Upper lobe of left lung (tissue), 6 donors: ENCODE results near the gene GSG1L. TPM values are rescaled to one million over a fixed set of nuclear protein-coding genes. Genes with fewer than 3 reads are reported as not detected.

Experiments
- ATAC-seq, 2 donors: fragments of 200-7000 bp; cut with Tn5 transposase; one replicate each; pipeline ENCODE4 v1.9.1; 2022; ENCODE audit warnings: mild to moderate bottlenecking in 2 of 2, moderate library complexity in 2 of 2; ENCODE audit not compliant: low FRiP score in 2 of 2
- DNase-seq, 2 donors: peaks; one replicate each; pipeline ENCODE4 v3.0.0-alpha.2; 2019 to 2020
- H3K27ac ChIP-seq, 4 donors: fragments of 200-600 bp; sonication (generic); one replicate each; pipeline ENCODE4 v1.5.1; 2016 to 2019
- H3K27me3 ChIP-seq, 4 donors: fragments of 200-600 bp; sonication (generic); one replicate each; pipeline ENCODE4 v1.5.1; 2017 to 2019
- H3K36me3 ChIP-seq, 4 donors: fragments of 200-600 bp; sonication (generic); one replicate each; pipeline ENCODE4 v1.5.1; 2016 to 2019
- H3K4me1 ChIP-seq, 4 donors: fragments of 200-600 bp; sonication (generic); one replicate each; pipeline ENCODE4 v1.5.1; 2018 to 2019
- H3K4me3 ChIP-seq, 4 donors: fragments of 200-600 bp; sonication (generic); one replicate each; pipeline ENCODE4 v1.5.1; 2017 to 2019; ENCODE audit warnings: mild to moderate bottlenecking in 2 of 4, moderate library complexity in 1 of 4
- H3K9me3 ChIP-seq, 4 donors: fragments of 200-600 bp; sonication (generic); one replicate each; pipeline ENCODE4 v1.5.1; 2018 to 2019
- CTCF ChIP-seq, 6 experiments: fragments of 450-650 bp in 4 of 6; fragments of 200-600 bp in 2 of 6; sonication (generic) in 2 of 6; IDR thresholded peaks; one replicate each; pipeline ENCODE4 v1.5.1; 2016 to 2019; ENCODE audit warnings: antibody characterized with exemption in 6 of 6
- EP300 ChIP-seq, 4 donors: sonication (generic); formaldehyde crosslinking; IDR thresholded peaks; one replicate each; pipeline ENCODE4 v1.5.1; 2017; ENCODE audit warnings: antibody characterized with exemption in 4 of 4, control low read depth in 2 of 4
- POLR2A ChIP-seq, 4 donors: fragments of 450-650 bp; IDR thresholded peaks; one replicate each; pipeline ENCODE4 v1.5.1; 2016 to 2017; ENCODE audit warnings: antibody characterized with exemption in 4 of 4, mild to moderate bottlenecking in 2 of 4
- POLR2AphosphoS5 ChIP-seq, 2 donors: sonication (generic); formaldehyde crosslinking; IDR thresholded peaks; one replicate each; pipeline ENCODE4 v1.5.1; 2017; ENCODE audit warnings: antibody characterized with exemption in 2 of 2
- WGBS, 2 donors: methylation state at CpG; one replicate each; pipeline ENCODE4 v1.1.5; 2017 to 2018; 5-methylcytosine and 5-hydroxymethylcytosine counted together
- total RNA-seq, 6 donors: library from RNA; depleted of rRNA in 4 of 6; stranded (reverse); fragments of >200 nt in 4 of 6; gene quantifications; one replicate each; pipeline versions ENCODE4 v1.1.0 to v1.2.1, GENCODE V29; 2016 to 2021
- donor health status: DM: no; HTN: no; CAD: no; lungs with moderate emphysema.
- donor health status: DM: no; HTN: yes; CAD: no; lungs with severe emphysema.

The GSG1L gene
- total RNA-seq, 6 donors from 2014 or later, result 2.2 TPM; not detected in 5

GRCh38 chr16:28041615-28042014, 21.9 kb downstream of the GSG1L start:
- Histone ChIP-seq H3K4me3 (no peak overlapping the region), H3K4me1 (no peaks in the 10 kb centered on the region), H3K9me3 (no peaks in the 10 kb centered on the region), H3K27ac (no peak overlapping the region), H3K27me3 (no peaks in the 10 kb centered on the region), H3K36me3 (no peaks in the 10 kb centered on the region)
- DNase-seq (no peak), ATAC-seq (no peak)
- TF ChIP-seq POLR2A (IDR thresholded peaks at IDR 0.05), result no peak
- no peak for TF ChIP-seq POLR2AphosphoS5 (IDR thresholded peaks at IDR 0.05)
- no peak for TF ChIP-seq CTCF (IDR thresholded peaks at IDR 0.05)
- TF ChIP-seq EP300 (IDR thresholded peaks at IDR 0.05), result no peak
- WGBS, 2 donors, result 90 to 92% methylated on average over 10 of the region's 10 CpGs

GRCh38 chr16:28040039-28040438, 23.5 kb downstream of the GSG1L start:
- 53 to 61% methylated on average over 8 of the region's 8 CpGs for WGBS, 2 donors
- H3K9me3 ChIP-seq, result no peaks in the 10 kb centered on the region
- no peaks in the 10 kb centered on the region for H3K36me3 ChIP-seq
- DNase-seq (no peak), ATAC-seq (no peak)
- no peaks in the 10 kb centered on the region for H3K27me3 ChIP-seq
- H3K27ac ChIP-seq, result no peak overlapping the region
- H3K4me3 ChIP-seq, result no peak overlapping the region
- H3K4me1 ChIP-seq, result no peaks in the 10 kb centered on the region
- TF ChIP-seq EP300 (IDR thresholded peaks at IDR 0.05), result no peak
- no peak for TF ChIP-seq POLR2A (IDR thresholded peaks at IDR 0.05)
- TF ChIP-seq POLR2AphosphoS5 (IDR thresholded peaks at IDR 0.05), result no peak
- TF ChIP-seq CTCF (IDR thresholded peaks at IDR 0.05), result no peak

GRCh38 chr16:28039493-28039892, 24.0 kb downstream of the GSG1L start:
- no peak overlapping the region for H3K27ac ChIP-seq
- no peaks in the 10 kb centered on the region for H3K27me3 ChIP-seq
- H3K4me1 ChIP-seq, result no peaks in the 10 kb centered on the region
- H3K36me3 ChIP-seq, result no peaks in the 10 kb centered on the region
- no peak overlapping the region for H3K4me3 ChIP-seq
- 94 to 97% methylated on average over 10 of the region's 10 CpGs for WGBS, 2 donors
- DNase-seq (no peak), ATAC-seq (no peak)
- TF ChIP-seq POLR2AphosphoS5 (IDR thresholded peaks at IDR 0.05), result no peak
- no peak for TF ChIP-seq CTCF (IDR thresholded peaks at IDR 0.05)
- TF ChIP-seq EP300 (IDR thresholded peaks at IDR 0.05), result no peak
- H3K9me3 ChIP-seq, result no peaks in the 10 kb centered on the region

- TF ChIP-seq EP300 (IDR thresholded peaks at IDR 0.05) (no peak), POLR2A (IDR thresholded peaks at IDR 0.05) (no peak), POLR2AphosphoS5 (IDR thresholded peaks at IDR 0.05) (no peak), CTCF (IDR thresholded peaks at IDR 0.05) (no peak)
- 79 to 84% methylated on average over 12 of the region's 12 CpGs for WGBS, 2 donors
- Histone ChIP-seq H3K27me3 (no peaks in the 10 kb centered on the region), H3K4me3 (no peak overlapping the region), H3K4me1 (no peaks in the 10 kb centered on the region), H3K9me3 (no peaks in the 10 kb centered on the region), H3K27ac (no peak overlapping the region), H3K36me3 (no peaks in the 10 kb centered on the region)
- DNase-seq (no peak), ATAC-seq (no peak)
Observed at GRCh38 chr16:28038409-28038808, 25.1 kb downstream of the GSG1L start.

GRCh38 chr16:28035866-28036393, 27.6 kb downstream of the GSG1L start:
- TF ChIP-seq POLR2AphosphoS5 (IDR thresholded peaks at IDR 0.05) (no peak), EP300 (IDR thresholded peaks at IDR 0.05) (no peak), CTCF (IDR thresholded peaks at IDR 0.05) (no peak), POLR2A (IDR thresholded peaks at IDR 0.05) (no peak)
- Histone ChIP-seq H3K36me3 (no peaks in the 10 kb centered on the region), H3K9me3 (no peaks in the 10 kb centered on the region), H3K27me3 (no peaks in the 10 kb centered on the region), H3K4me3 (no peak overlapping the region), H3K4me1 (no peaks in the 10 kb centered on the region), H3K27ac (no peak overlapping the region)
- WGBS, 2 donors, result 54 to 62% methylated on average over 10 of the region's 10 CpGs
- DNase-seq (no peak), ATAC-seq (no peak)
